Sigmoid colon (tissue), 7 donors: ENCODE measurements around the gene RBM19. TPM values are rescaled to one million over a fixed set of nuclear protein-coding genes. Genes with fewer than 3 reads are reported as not detected.
"Not testable (repeated sequence)": the region's sequence is repeated elsewhere in the genome, so short reads cannot be mapped to it uniquely, and the experiment has no call there.

Experiments used
- DNase-seq: peaks from one replicate; pipeline ENCODE4 v3.0.0-alpha.2; 2019
- H3K27ac ChIP-seq, 4 donors: fragments of 200-600 bp; sonication (generic); one replicate each; pipeline ENCODE4 v1.5.1; 2016 to 2019; ENCODE audit warnings: mild to moderate bottlenecking in 1 of 4
- H3K27me3 ChIP-seq, 3 donors: fragments of 200-600 bp; sonication (generic); one replicate each; pipeline ENCODE4 v1.5.1; 2019; ENCODE audit warnings: mild to moderate bottlenecking in 1 of 3
- H3K36me3 ChIP-seq, 4 donors: fragments of 200-600 bp; sonication (generic); one replicate each; pipeline ENCODE4 v1.5.1; 2016 to 2019
- H3K4me1 ChIP-seq, 4 donors: fragments of 200-600 bp; sonication (generic); one replicate each; pipeline ENCODE4 v1.5.1; 2017 to 2019
- H3K4me3 ChIP-seq, 4 donors: fragments of 200-600 bp; sonication (generic); one replicate each; pipeline ENCODE4 v1.5.1; 2017 to 2019; ENCODE audit warnings: mild to moderate bottlenecking in 2 of 4, moderate library complexity in 1 of 4
- H3K9me3 ChIP-seq, 4 donors: fragments of 200-600 bp in 3 of 4; sonication (generic) in 3 of 4; one replicate each; pipeline versions ENCODE4 v1.5.1 to v1.6.1; 2013 to 2019
- CTCF ChIP-seq, 4 experiments: fragments of 450-650 bp in 3 of 4; fragments of 200-600 bp in 1 of 4; IDR thresholded peaks; one replicate each; pipeline ENCODE4 v1.5.1; 2016 to 2019; ENCODE audit warnings: antibody characterized with exemption in 4 of 4, mild to moderate bottlenecking in 3 of 4, moderate library complexity in 2 of 4
- EP300 ChIP-seq, 4 donors: sonication (generic); formaldehyde crosslinking; IDR thresholded peaks; one replicate each; pipeline ENCODE4 v1.6.1; 2017; ENCODE audit warnings: antibody characterized with exemption in 4 of 4
- POLR2A ChIP-seq, 2 donors: fragments of 450-650 bp; IDR thresholded peaks; one replicate each; pipeline ENCODE4 v1.6.1; 2016; ENCODE audit warnings: antibody characterized with exemption in 2 of 2, mild to moderate bottlenecking in 2 of 2, moderate library complexity in 2 of 2
- POLR2AphosphoS5 ChIP-seq, 4 donors: sonication (generic); formaldehyde crosslinking; IDR thresholded peaks; one replicate each; pipeline ENCODE4 v1.6.1; 2017; ENCODE audit warnings: antibody characterized with exemption in 4 of 4
- WGBS, 2 donors: extraction: QIAGEN DNeasy Blood & Tissue Kit; methylation state at CpG; one replicate each; pipeline ENCODE4 v1.1.7; 2013; 5-methylcytosine and 5-hydroxymethylcytosine counted together
- intact Hi-C: fragments of 100-400 bp; cut with DNase I; formaldehyde crosslinking; loops from one replicate; pipeline ENCODE4 v1.15.1; 2023
- polyA plus RNA-seq, 3 donors: library from polyadenylated mRNA; stranded (reverse); fragments of 200-250 nt; gene quantifications; one replicate each; pipeline ENCODE4 v1.2.3, GENCODE V29; 2013
- total RNA-seq, 4 donors: library from RNA; depleted of rRNA; stranded (reverse); fragments of >200 nt; gene quantifications; one replicate each; pipeline ENCODE4 v1.1.0, GENCODE V29; 2016
- donor health status: healthy with polysubstance abuse.
- donor health status: Bipolar disorder and iron deficiency.
- donor health status: healthy.

Gene RBM19
- total and polyA plus RNA-seq, 7 donors, result 5.3 to 42.7 (median 23.6) TPM

GRCh38 chr12:114001511-114002340 lies 35.6 kb upstream of the RBM19 start:
- 62 to 69% methylated on average over 5 of the region's 5 CpGs for WGBS, 2 donors
- H3K4me3 ChIP-seq, result no peak overlapping the region
- TF ChIP-seq POLR2A (IDR thresholded peaks at IDR 0.05), result no peak
- no peak for TF ChIP-seq POLR2AphosphoS5 (IDR thresholded peaks at IDR 0.05)
- no peak for TF ChIP-seq CTCF (IDR thresholded peaks at IDR 0.05)
- no peak for TF ChIP-seq EP300 (IDR thresholded peaks at IDR 0.05)
- no peaks in the 10 kb centered on the region for H3K9me3 ChIP-seq
- H3K27ac ChIP-seq, result no peak overlapping the region
- intact Hi-C loops, result no loop called here
- H3K36me3 ChIP-seq, result no peaks in the 10 kb centered on the region
- peaks cover 0 to 30% (median 3%) of the 10 kb centered on the region in 3 donors for H3K27me3 ChIP-seq
- DNase-seq, result no peak
- no peaks in the 10 kb centered on the region for H3K4me1 ChIP-seq

DNA sequence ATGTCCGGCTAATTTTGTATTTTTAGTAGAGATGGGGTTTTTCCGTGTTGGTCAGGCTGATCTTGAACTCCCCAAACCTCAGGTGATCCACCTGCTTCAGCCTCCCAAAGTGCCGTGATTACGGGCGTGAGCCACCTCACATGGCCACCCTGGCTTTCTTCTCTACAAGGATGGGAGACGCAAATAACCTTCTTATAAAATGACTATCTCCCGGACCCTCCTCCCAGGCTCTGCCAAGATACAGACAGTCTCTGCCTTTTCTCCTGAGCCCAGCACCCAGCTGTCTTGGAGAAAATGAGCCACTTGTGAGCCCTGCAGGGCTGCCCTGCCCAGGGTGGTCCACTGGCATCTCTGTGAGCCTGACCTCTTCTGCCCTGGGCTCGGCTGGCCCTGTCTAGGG lies 34.7 kb upstream of the RBM19 start:
- H3K9me3 ChIP-seq, result no peaks in the 10 kb centered on the region
- no peaks in the 10 kb centered on the region for H3K36me3 ChIP-seq
- no peak overlapping the region for H3K27ac ChIP-seq
- no peak for DNase-seq
- intact Hi-C loops, result no loop called here
- no peak overlapping the region for H3K4me3 ChIP-seq
- H3K4me1 ChIP-seq, result no peaks in the 10 kb centered on the region
- no peak for TF ChIP-seq POLR2AphosphoS5 (IDR thresholded peaks at IDR 0.05)
- TF ChIP-seq CTCF (IDR thresholded peaks at IDR 0.05), result no peak
- TF ChIP-seq EP300 (IDR thresholded peaks at IDR 0.05), result no peak
- TF ChIP-seq POLR2A (IDR thresholded peaks at IDR 0.05), result no peak
- H3K27me3 ChIP-seq, result peaks cover 0 to 32% (median 3%) of the 10 kb centered on the region in 3 donors
- WGBS, 2 donors, result 83 to 84% methylated on average over 8 of the region's 8 CpGs

- H3K4me1 ChIP-seq, intact Hi-C loops, H3K4me3 ChIP-seq, H3K9me3 ChIP-seq, DNase-seq, H3K36me3 ChIP-seq, H3K27ac ChIP-seq: not testable (repeated sequence)
- WGBS, 2 donors, result 73 to 81% methylated on average over 7 of the region's 7 CpGs
- peaks cover 0 to 26% (median 3%) of the 10 kb centered on the region in 3 donors for H3K27me3 ChIP-seq
Observed at GRCh38 chr12:114000261-114000660, 34.1 kb upstream of the RBM19 start.

- intact Hi-C loops, result no loop called here
- Histone ChIP-seq H3K27ac (no peak overlapping the region), H3K27me3 (peaks cover 0 to 40% (median 0%) of the 10 kb centered on the region in 3 donors), H3K4me1 (no peaks in the 10 kb centered on the region), H3K36me3 (no peaks in the 10 kb centered on the region), H3K9me3 (no peaks in the 10 kb centered on the region), H3K4me3 (no peak overlapping the region)
- WGBS, 2 donors, result 32 to 49% methylated on average over 3 of the region's 3 CpGs
- TF ChIP-seq POLR2A (IDR thresholded peaks at IDR 0.05) (no peak), EP300 (IDR thresholded peaks at IDR 0.05) (no peak), CTCF (IDR thresholded peaks at IDR 0.05) (no peak), POLR2AphosphoS5 (IDR thresholded peaks at IDR 0.05) (no peak)
- DNase-seq, result no peak
Observed at GRCh38 chr12:113997365-113997764, 31.2 kb upstream of the RBM19 start.

- 17 to 31% methylated on average over 7 of the region's 7 CpGs for WGBS, 2 donors
- no peaks in the 10 kb centered on the region for H3K9me3 ChIP-seq
- TF ChIP-seq CTCF (IDR thresholded peaks at IDR 0.05), result no peak
- no peak for TF ChIP-seq POLR2A (IDR thresholded peaks at IDR 0.05)
- no peak for TF ChIP-seq POLR2AphosphoS5 (IDR thresholded peaks at IDR 0.05)
- no peak for TF ChIP-seq EP300 (IDR thresholded peaks at IDR 0.05)
- no peaks in the 10 kb centered on the region for H3K36me3 ChIP-seq
- no peak overlapping the region for H3K27ac ChIP-seq
- H3K27me3 ChIP-seq, result peaks cover 0 to 51% (median 0%) of the 10 kb centered on the region in 3 donors
- intact Hi-C loops, result no loop called here
- H3K4me1 ChIP-seq, result no peaks in the 10 kb centered on the region
- H3K4me3 ChIP-seq, result no peak overlapping the region
- DNase-seq, result no peak
Observed at GRCh38 chr12:113996026-113996425, 29.9 kb upstream of the RBM19 start.
